NCI-H69 (cell line): ENCODE results near the gene MFAP4.

Experiments
- DNase-seq: peaks from one replicate; lab custom pipeline; 2025; lab: John Stamatoyannopoulos, UW

MFAP4 gene

GRCh38 chr17:19385521-19385983 lies 1.4 kb downstream of the MFAP4 start:
- DNase-seq = peak; percentile 16

GRCh38 chr17:19384723-19385391 lies 2.1 kb downstream of the MFAP4 start:
- peak; percentile 89 for DNase-seq

GRCh38 chr17:19383681-19384470 lies 3.1 kb downstream of the MFAP4 start:
- DNase-seq = no peak

- DNase-seq = peak; percentile 10
Measured at GRCh38 chr17:19382531-19383444, 4.2 kb downstream of the MFAP4 start.

- DNase-seq = no peak
Measured at GRCh38 chr17:19381741-19382444, 5.1 kb downstream of the MFAP4 start.

- DNase-seq = no peak
Measured at GRCh38 chr17:19381361-19381740, 5.6 kb downstream of the MFAP4 start.

- DNase-seq = no peak
Measured at GRCh38 chr17:19380481-19381301, 6.3 kb downstream of the MFAP4 start.

- DNase-seq = no peak
Measured at GRCh38 chr17:19379361-19380065, 7.5 kb downstream of the MFAP4 start.

GRCh38 chr17:19378416-19379360 lies 8.3 kb downstream of the MFAP4 start, which contains the start of gene MAPK7:
Gene MAPK7 (plus strand): TSS chr17:19378498. CDS start chr17:19378901, 403 bp downstream.
- peak; percentile 80 for DNase-seq

- peak; percentile 96 for DNase-seq
Measured at GRCh38 chr17:19377602-19378415, 9.2 kb downstream of the MFAP4 start.

- peak; percentile 29 for DNase-seq
Measured at GRCh38 chr17:19376811-19377210, 10.2 kb downstream of the MFAP4 start.

GRCh38 chr17:19375732-19376131 lies 11.3 kb downstream of the MFAP4 start:
- DNase-seq = no peak

- DNase-seq = no peak
Measured at GRCh38 chr17:19374136-19374535, 12.9 kb downstream of the MFAP4 start.

GRCh38 chr17:19372866-19373504 lies 14.0 kb downstream of the MFAP4 start:
- DNase-seq = no peak

GRCh38 chr17:19372439-19372838 lies 14.6 kb downstream of the MFAP4 start:
- no peak for DNase-seq

- DNase-seq = no peak
Measured at GRCh38 chr17:19372011-19372370, 15.0 kb downstream of the MFAP4 start.

- DNase-seq = no peak
Measured at GRCh38 chr17:19371259-19372010, 15.6 kb downstream of the MFAP4 start.
